Measurements from ENCODE around the gene SEPTIN7. TPM values are rescaled to one million over a fixed set of nuclear protein-coding genes. Genes with fewer than 3 reads are reported as not detected.

Gene SEPTIN7
- total RNA-seq, 1 experiment from 2014 or later: 140 TPM

GRCh38 chr7:35773994-35774393 is 26.9 kb upstream of the SEPTIN7 start:
- Histone ChIP-seq H3K27me3 (ENCODE audit: insufficient read depth, low read length) (no peaks in the 10 kb centered on the region), H3K4me3 (replicated peaks in 1 of 2; ENCODE audit: low read depth in 1 of 2, low read length in 2 of 2) (no peak overlapping the region), H3K4me1 (ENCODE audit: control insufficient read depth in 1 of 2, insufficient read depth in 2 of 2, low read length in 2 of 2) (no peaks in the 10 kb centered on the region), H3K36me3 (ENCODE audit: control insufficient read depth in 1 of 2, insufficient read depth in 2 of 2, low read length in 2 of 2) (no peaks in the 10 kb centered on the region), H3K9me3 (ENCODE audit: control insufficient read depth in 1 of 2, insufficient read depth in 1 of 2, low read depth in 1 of 2, low read length in 2 of 2) (no peaks in the 10 kb centered on the region), H2AFZ (ENCODE audit: low read depth, low read length, poor library complexity, severe bottlenecking) (no peak overlapping the region), H4K20me1 (ENCODE audit: insufficient read depth) (no peaks in the 10 kb centered on the region), H3K9ac (ENCODE audit: low read length) (no peak overlapping the region), H3K27ac (ENCODE audit: low read depth, low read length) (no peak overlapping the region), H3K79me2 (ENCODE audit: insufficient read depth, low read length) (no peaks in the 10 kb centered on the region), H3K9me2 (ENCODE audit: insufficient read depth) (no peaks in the 10 kb centered on the region), H3K4me2 (ENCODE audit: low read length) (no peak overlapping the region)
- no TSS peak for BruUV-seq (replicated peaks)
- ChIA-PET POLR2A (no interaction called here), RAD21 (ENCODE audit: low non-redundant PET in 1 of 2, low total read pairs in 2 of 2, uncharacterized antibody in 2 of 2, unreplicated experiment in 2 of 2) (no interaction called here), CTCF (no interaction called here)
- no peak for ATAC-seq
- no peak for DNase-seq (ENCODE audit: low read depth, low spot score)
- no peak for TF ChIP-seq YY1 (IDR thresholded peaks at IDR 0.05; ENCODE audit: extremely low read depth, insufficient replicate concordance, low read depth, low read length)
- TF ChIP-seq, protein P1, sequence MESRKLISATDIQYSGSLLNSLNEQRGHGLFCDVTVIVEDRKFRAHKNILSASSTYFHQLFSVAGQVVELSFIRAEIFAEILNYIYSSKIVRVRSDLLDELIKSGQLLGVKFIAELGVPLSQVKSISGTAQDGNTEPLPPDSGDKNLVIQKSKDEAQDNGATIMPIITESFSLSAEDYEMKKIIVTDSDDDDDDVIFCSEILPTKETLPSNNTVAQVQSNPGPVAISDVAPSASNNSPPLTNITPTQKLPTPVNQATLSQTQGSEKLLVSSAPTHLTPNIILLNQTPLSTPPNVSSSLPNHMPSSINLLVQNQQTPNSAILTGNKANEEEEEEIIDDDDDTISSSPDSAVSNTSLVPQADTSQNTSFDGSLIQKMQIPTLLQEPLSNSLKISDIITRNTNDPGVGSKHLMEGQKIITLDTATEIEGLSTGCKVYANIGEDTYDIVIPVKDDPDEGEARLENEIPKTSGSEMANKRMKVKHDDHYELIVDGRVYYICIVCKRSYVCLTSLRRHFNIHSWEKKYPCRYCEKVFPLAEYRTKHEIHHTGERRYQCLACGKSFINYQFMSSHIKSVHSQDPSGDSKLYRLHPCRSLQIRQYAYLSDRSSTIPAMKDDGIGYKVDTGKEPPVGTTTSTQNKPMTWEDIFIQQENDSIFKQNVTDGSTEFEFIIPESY (IDR thresholded peaks at IDR 0.05; ENCODE audit: extremely low read depth, insufficient replicate concordance, low read length): no peak
- TF ChIP-seq, protein P2, sequence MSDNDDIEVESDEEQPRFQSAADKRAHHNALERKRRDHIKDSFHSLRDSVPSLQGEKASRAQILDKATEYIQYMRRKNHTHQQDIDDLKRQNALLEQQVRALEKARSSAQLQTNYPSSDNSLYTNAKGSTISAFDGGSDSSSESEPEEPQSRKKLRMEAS (IDR thresholded peaks at IDR 0.05): no peak
- TF ChIP-seq EGR1 (IDR thresholded peaks at IDR 0.05; ENCODE audit: low read depth): no peak
- no peak for TF ChIP-seq CBX3 (IDR thresholded peaks at IDR 0.05; ENCODE audit: low read depth)
- intact Hi-C loops (cut with micrococcal nuclease): no loop called here

- no peaks in the 10 kb centered on the region for H3K9me2 ChIP-seq (ENCODE audit: insufficient read depth)
- H4K20me1 ChIP-seq (ENCODE audit: insufficient read depth): no peaks in the 10 kb centered on the region
- H3K4me2 ChIP-seq (ENCODE audit: low read length): no peak overlapping the region
- CTCF ChIA-PET: no interaction called here
- H3K27ac ChIP-seq (ENCODE audit: low read depth, low read length): no peak overlapping the region
- ATAC-seq (no peak), DNase-seq (ENCODE audit: low read depth, low spot score) (no peak)
- RAD21 ChIA-PET (ENCODE audit: low non-redundant PET in 1 of 2, low total read pairs in 2 of 2, uncharacterized antibody in 2 of 2, unreplicated experiment in 2 of 2): no interaction called here
- H3K27me3 ChIP-seq (ENCODE audit: insufficient read depth, low read length): no peaks in the 10 kb centered on the region
- no TSS peak for BruUV-seq (replicated peaks)
- no peaks in the 10 kb centered on the region for H3K79me2 ChIP-seq (ENCODE audit: insufficient read depth, low read length)
- no peak overlapping the region for H3K9ac ChIP-seq (ENCODE audit: low read length)
- H3K9me3 ChIP-seq (ENCODE audit: control insufficient read depth in 1 of 2, insufficient read depth in 1 of 2, low read depth in 1 of 2, low read length in 2 of 2): no peaks in the 10 kb centered on the region
- H3K36me3 ChIP-seq (ENCODE audit: control insufficient read depth in 1 of 2, insufficient read depth in 2 of 2, low read length in 2 of 2): no peaks in the 10 kb centered on the region
- H3K4me1 ChIP-seq (ENCODE audit: control insufficient read depth in 1 of 2, insufficient read depth in 2 of 2, low read length in 2 of 2): no peaks in the 10 kb centered on the region
- no peak overlapping the region for H2AFZ ChIP-seq (ENCODE audit: low read depth, low read length, poor library complexity, severe bottlenecking)
- no peak overlapping the region for H3K4me3 ChIP-seq (replicated peaks in 1 of 2; ENCODE audit: low read depth in 1 of 2, low read length in 2 of 2)
- POLR2A ChIA-PET: no interaction called here
- intact Hi-C loops (cut with micrococcal nuclease): no loop called here
- TF ChIP-seq, protein P1 (IDR thresholded peaks at IDR 0.05; ENCODE audit: extremely low read depth, insufficient replicate concordance, low read length): no peak
- TF ChIP-seq, protein P3, sequence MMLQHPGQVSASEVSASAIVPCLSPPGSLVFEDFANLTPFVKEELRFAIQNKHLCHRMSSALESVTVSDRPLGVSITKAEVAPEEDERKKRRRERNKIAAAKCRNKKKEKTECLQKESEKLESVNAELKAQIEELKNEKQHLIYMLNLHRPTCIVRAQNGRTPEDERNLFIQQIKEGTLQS (IDR thresholded peaks at IDR 0.05): no peak
- TF ChIP-seq ZFX (IDR thresholded peaks at IDR 0.05) (no peak), ELF1 (IDR thresholded peaks at IDR 0.05; ENCODE audit: borderline replicate concordance, low read depth) (no peak), TCF7L2 (IDR thresholded peaks at IDR 0.05; ENCODE audit: borderline replicate concordance, extremely low read depth, insufficient read depth, insufficient read length) (no peak), JUND (IDR thresholded peaks at IDR 0.05) (no peak), EGR1 (IDR thresholded peaks at IDR 0.05; ENCODE audit: low read depth) (no peak), SP1 (IDR thresholded peaks at IDR 0.05; ENCODE audit: low read depth) (no peak), EZH2 (IDR thresholded peaks at IDR 0.05) (no peak), RAD21 (IDR thresholded peaks at IDR 0.05; ENCODE audit: low read depth) (no peak)
- TF ChIP-seq, protein P2 (IDR thresholded peaks at IDR 0.05): no peak
- TF ChIP-seq, protein P4, sequence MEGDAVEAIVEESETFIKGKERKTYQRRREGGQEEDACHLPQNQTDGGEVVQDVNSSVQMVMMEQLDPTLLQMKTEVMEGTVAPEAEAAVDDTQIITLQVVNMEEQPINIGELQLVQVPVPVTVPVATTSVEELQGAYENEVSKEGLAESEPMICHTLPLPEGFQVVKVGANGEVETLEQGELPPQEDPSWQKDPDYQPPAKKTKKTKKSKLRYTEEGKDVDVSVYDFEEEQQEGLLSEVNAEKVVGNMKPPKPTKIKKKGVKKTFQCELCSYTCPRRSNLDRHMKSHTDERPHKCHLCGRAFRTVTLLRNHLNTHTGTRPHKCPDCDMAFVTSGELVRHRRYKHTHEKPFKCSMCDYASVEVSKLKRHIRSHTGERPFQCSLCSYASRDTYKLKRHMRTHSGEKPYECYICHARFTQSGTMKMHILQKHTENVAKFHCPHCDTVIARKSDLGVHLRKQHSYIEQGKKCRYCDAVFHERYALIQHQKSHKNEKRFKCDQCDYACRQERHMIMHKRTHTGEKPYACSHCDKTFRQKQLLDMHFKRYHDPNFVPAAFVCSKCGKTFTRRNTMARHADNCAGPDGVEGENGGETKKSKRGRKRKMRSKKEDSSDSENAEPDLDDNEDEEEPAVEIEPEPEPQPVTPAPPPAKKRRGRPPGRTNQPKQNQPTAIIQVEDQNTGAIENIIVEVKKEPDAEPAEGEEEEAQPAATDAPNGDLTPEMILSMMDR (IDR thresholded peaks at IDR 0.05 in 2 of 3, conservative IDR thresholded peaks at IDR 0.05 in 1 of 3; ENCODE audit: borderline replicate concordance in 1 of 3, insufficient read depth in 1 of 3, low read depth in 2 of 3, low read length in 2 of 3): no peak
Measured at GRCh38 chr7:35776686-35777085, 24.2 kb upstream of the SEPTIN7 start.

Data from HCT116 (cell line).